WTC11 (cell line): ENCODE measurements around the gene RMND5B. TPM values are rescaled to one million over a fixed set of nuclear protein-coding genes. Genes with fewer than 3 reads are reported as not detected.

ENCODE experiments used
- ATAC-seq: fragments of 200-7000 bp; cut with Tn5 transposase; 2 replicates; pipeline ENCODE4 v1.10.0; 2021; ENCODE audit warnings: mild to moderate bottlenecking, moderate library complexity
- CTCF ChIA-PET: fragments of 300-600 bp; sonication (Branson Sonifier 250); formaldehyde crosslinking; loops from one replicate; lab custom pipeline; 2021; ENCODE audit warnings: antibody characterized with exemption; lab: Charles Lee
- POLR2A ChIA-PET: fragments of 350-600 bp; sonication (Branson Sonifier 250); formaldehyde crosslinking; loops from one replicate; lab custom pipeline; 2021; ENCODE audit warnings: antibody characterized with exemption; lab: Charles Lee
- DNase-seq: peaks from one replicate; pipeline ENCODE4 v3.0.0; 2021; ENCODE audit warnings: low spot score
- H3K27ac Mint-ChIP-seq: 2 replicates; pipeline ENCODE4 v1.8.0; 2021; ENCODE audit warnings: mixed read lengths
- H3K27me3 Mint-ChIP-seq: 2 replicates; pipeline ENCODE4 v1.8.0; 2021; ENCODE audit warnings: low read depth, mild to moderate bottlenecking, moderate library complexity, mixed read lengths
- H3K36me3 Mint-ChIP-seq: 2 replicates; pipeline ENCODE4 v1.8.0; 2021; ENCODE audit warnings: mixed read lengths
- H3K4me1 Mint-ChIP-seq: 2 replicates; pipeline ENCODE4 v1.8.0; 2022; ENCODE audit warnings: mixed read lengths
- H3K4me3 Mint-ChIP-seq: 2 replicates; pipeline ENCODE4 v1.8.0; 2021; ENCODE audit warnings: mild to moderate bottlenecking, moderate library complexity, mixed read lengths
- H3K9me3 Mint-ChIP-seq: 2 replicates; pipeline ENCODE4 v1.8.0; 2021; ENCODE audit warnings: mixed read lengths
- FOXP1 ChIP-seq: sonication (generic); formaldehyde crosslinking; IDR thresholded peaks from 2 replicates; pipeline ENCODE4 v1.8.0; 2022; ENCODE audit warnings: missing genetic modification reagents, mild to moderate bottlenecking, moderate library complexity, borderline replicate concordance
- PRRX2 ChIP-seq: fragments of 250-450 bp; sonication (Bioruptor Pico); IDR thresholded peaks from 2 replicates; pipeline ENCODE4 v1.8.0; 2021; ENCODE audit warnings: mild to moderate bottlenecking
- SMAD3 ChIP-seq: sonication (generic); formaldehyde crosslinking; IDR thresholded peaks from 2 replicates; pipeline ENCODE4 v1.8.0; 2022; ENCODE audit warnings: missing genetic modification reagents, mild to moderate bottlenecking, borderline replicate concordance
- ZNF219 ChIP-seq: sonication (generic); formaldehyde crosslinking; IDR thresholded peaks from 2 replicates; pipeline ENCODE4 v1.8.0; 2023; ENCODE audit warnings: missing genetic modification reagents, mild to moderate bottlenecking, borderline replicate concordance
- ZNF232 ChIP-seq: sonication (generic); formaldehyde crosslinking; IDR thresholded peaks from 2 replicates; pipeline ENCODE4 v1.8.0; 2022; ENCODE audit warnings: mild to moderate bottlenecking, missing genetic modification reagents
- ZNF317 ChIP-seq: sonication (generic); formaldehyde crosslinking; IDR thresholded peaks from 2 replicates; pipeline ENCODE4 v1.8.1; 2023; ENCODE audit warnings: low read depth, mild to moderate bottlenecking, moderate library complexity, missing genetic modification reagents, borderline replicate concordance
- ZNF512 ChIP-seq: sonication (generic); formaldehyde crosslinking; IDR thresholded peaks from 2 replicates; pipeline ENCODE4 v1.8.1; 2022; ENCODE audit warnings: missing genetic modification reagents, borderline replicate concordance
- ZNF532 ChIP-seq: fragments of 250-450 bp; sonication (Bioruptor Pico); IDR thresholded peaks from 2 replicates; pipeline ENCODE4 v1.9.0; 2021; ENCODE audit warnings: mild to moderate bottlenecking, borderline replicate concordance
- total RNA-seq: library from RNA; stranded (reverse); gene quantifications from 3 replicates; pipeline ENCODE4 v1.2.3, GENCODE V29; 2021
- TF ChIP-seq, protein P1 (sequence below): fragments of 250-450 bp; sonication (Bioruptor Pico); IDR thresholded peaks from 2 replicates; pipeline ENCODE4 v1.9.0; 2021; ENCODE audit warnings: moderate library complexity, mild to moderate bottlenecking, inconsistent platforms, borderline replicate concordance
- TF ChIP-seq, protein P2 (sequence below): fragments of 250-450 bp; sonication (Bioruptor Pico); IDR thresholded peaks from 2 replicates; pipeline ENCODE4 v1.8.0; 2021; ENCODE audit warnings: mild to moderate bottlenecking
- TF ChIP-seq, protein P3 (sequence below): sonication (generic); formaldehyde crosslinking; IDR thresholded peaks from 2 replicates; pipeline ENCODE4 v1.8.1; 2023; ENCODE audit warnings: mild to moderate bottlenecking, missing genetic modification reagents, borderline replicate concordance

RMND5B gene
- total RNA-seq, 1 experiment from 2014 or later, result 93.3 TPM

GRCh38 chr5:178141550-178141949, 10.7 kb downstream of the RMND5B start:
- Mint-ChIP-seq H3K27ac (peak overlapping the region; percentile 21; the same call in 1 of the 2 replicates), H3K4me3 (no peak overlapping the region), H3K27me3 (no peaks in the 10 kb centered on the region), H3K4me1 (peaks cover 5% of the 10 kb centered on the region), H3K36me3 (peaks cover 67% of the 10 kb centered on the region), H3K9me3 (no peaks in the 10 kb centered on the region)
- POLR2A ChIA-PET, result no interaction called here
- DNase-seq (no peak), ATAC-seq (no peak)
- TF ChIP-seq, protein P1, sequence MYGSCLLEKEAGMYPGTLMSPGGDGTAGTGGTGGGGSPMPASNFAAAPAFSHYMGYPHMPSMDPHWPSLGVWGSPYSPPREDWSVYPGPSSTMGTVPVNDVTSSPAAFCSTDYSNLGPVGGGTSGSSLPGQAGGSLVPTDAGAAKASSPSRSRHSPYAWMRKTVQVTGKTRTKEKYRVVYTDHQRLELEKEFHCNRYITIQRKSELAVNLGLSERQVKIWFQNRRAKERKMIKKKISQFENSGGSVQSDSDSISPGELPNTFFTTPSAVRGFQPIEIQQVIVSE (CRISPR knock-in tag), result no peak
- TF ChIP-seq ZNF317 (CRISPR knock-in tag) (no peak), ZNF532 (CRISPR knock-in tag) (no peak), ZNF512 (CRISPR knock-in tag) (no peak)
- TF ChIP-seq, protein P2, sequence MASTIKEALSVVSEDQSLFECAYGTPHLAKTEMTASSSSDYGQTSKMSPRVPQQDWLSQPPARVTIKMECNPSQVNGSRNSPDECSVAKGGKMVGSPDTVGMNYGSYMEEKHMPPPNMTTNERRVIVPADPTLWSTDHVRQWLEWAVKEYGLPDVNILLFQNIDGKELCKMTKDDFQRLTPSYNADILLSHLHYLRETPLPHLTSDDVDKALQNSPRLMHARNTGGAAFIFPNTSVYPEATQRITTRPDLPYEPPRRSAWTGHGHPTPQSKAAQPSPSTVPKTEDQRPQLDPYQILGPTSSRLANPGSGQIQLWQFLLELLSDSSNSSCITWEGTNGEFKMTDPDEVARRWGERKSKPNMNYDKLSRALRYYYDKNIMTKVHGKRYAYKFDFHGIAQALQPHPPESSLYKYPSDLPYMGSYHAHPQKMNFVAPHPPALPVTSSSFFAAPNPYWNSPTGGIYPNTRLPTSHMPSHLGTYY, result no peak
- TF ChIP-seq, protein P3, sequence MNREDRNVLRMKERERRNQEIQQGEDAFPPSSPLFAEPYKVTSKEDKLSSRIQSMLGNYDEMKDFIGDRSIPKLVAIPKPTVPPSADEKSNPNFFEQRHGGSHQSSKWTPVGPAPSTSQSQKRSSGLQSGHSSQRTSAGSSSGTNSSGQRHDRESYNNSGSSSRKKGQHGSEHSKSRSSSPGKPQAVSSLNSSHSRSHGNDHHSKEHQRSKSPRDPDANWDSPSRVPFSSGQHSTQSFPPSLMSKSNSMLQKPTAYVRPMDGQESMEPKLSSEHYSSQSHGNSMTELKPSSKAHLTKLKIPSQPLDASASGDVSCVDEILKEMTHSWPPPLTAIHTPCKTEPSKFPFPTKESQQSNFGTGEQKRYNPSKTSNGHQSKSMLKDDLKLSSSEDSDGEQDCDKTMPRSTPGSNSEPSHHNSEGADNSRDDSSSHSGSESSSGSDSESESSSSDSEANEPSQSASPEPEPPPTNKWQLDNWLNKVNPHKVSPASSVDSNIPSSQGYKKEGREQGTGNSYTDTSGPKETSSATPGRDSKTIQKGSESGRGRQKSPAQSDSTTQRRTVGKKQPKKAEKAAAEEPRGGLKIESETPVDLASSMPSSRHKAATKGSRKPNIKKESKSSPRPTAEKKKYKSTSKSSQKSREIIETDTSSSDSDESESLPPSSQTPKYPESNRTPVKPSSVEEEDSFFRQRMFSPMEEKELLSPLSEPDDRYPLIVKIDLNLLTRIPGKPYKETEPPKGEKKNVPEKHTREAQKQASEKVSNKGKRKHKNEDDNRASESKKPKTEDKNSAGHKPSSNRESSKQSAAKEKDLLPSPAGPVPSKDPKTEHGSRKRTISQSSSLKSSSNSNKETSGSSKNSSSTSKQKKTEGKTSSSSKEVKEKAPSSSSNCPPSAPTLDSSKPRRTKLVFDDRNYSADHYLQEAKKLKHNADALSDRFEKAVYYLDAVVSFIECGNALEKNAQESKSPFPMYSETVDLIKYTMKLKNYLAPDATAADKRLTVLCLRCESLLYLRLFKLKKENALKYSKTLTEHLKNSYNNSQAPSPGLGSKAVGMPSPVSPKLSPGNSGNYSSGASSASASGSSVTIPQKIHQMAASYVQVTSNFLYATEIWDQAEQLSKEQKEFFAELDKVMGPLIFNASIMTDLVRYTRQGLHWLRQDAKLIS, result no peak
- CTCF ChIA-PET, result interaction anchor here (1.3 to 7.5 kb wide), 2 partner anchors 21 to 66 kb away, joined by 4 to 111 read pairs; no protein-coding TSS in a partner anchor

DNA sequence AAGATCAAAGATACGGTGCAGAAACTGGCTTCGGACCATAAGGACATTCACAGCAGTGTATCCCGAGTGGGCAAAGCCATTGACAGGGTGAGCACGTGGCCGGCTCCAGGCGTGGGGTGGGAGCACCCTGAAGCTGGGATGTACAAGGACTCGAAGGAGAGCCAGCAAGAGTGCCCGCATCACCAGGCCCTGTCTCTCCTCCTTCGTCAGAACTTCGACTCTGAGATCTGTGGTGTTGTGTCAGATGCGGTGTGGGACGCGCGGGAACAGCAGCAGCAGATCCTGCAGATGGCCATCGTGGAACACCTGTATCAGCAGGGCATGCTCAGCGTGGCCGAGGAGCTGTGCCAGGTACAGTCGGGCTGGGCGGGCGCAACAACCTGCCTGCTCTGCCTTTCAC, 11.8 kb downstream of the RMND5B start:
- ATAC-seq, result no peak
- CTCF ChIA-PET, result interaction anchor here (4.8 to 7.5 kb wide), 2 partner anchors 22 to 67 kb away, joined by 39 to 111 read pairs; no protein-coding TSS in a partner anchor
- H3K36me3 Mint-ChIP-seq, result peaks cover 75% of the 10 kb centered on the region
- TF ChIP-seq FOXP1 (no peak; the same call in 1 of the 2 replicates), ZNF232 (CRISPR knock-in tag) (no peak), SMAD3 (no peak), ZNF219 (CRISPR knock-in tag) (no peak), PRRX2 (CRISPR knock-in tag) (no peak)
- TF ChIP-seq, all 79 proteins: peak for 0
- Mint-ChIP-seq H3K9me3 (no peaks in the 10 kb centered on the region), H3K27ac (0 out of 2 replicates have a peak overlapping the region, but pooled peaks have one; percentile 33), H3K4me3 (no peak overlapping the region), H3K4me1 (peaks cover 5% of the 10 kb centered on the region), H3K27me3 (no peaks in the 10 kb centered on the region)
- POLR2A ChIA-PET, result interaction anchor here (0.9 to 1.1 kb wide), 2 partner anchors 22 to 32 kb away, joined by 3 to 4 read pairs; no protein-coding TSS in a partner anchor
- DNase-seq, result no peak
